HK-2 (cell line): ENCODE results near the gene ZNF28.
A peak's percentile ranks its signal among the peaks of the same experiment; 100 is the strongest.
"Not testable (repeated sequence)": the region's sequence is repeated elsewhere in the genome, so short reads cannot be mapped to it uniquely, and the experiment has no call there.

Experiments used
- DNase-seq: peaks from one replicate; pipeline ENCODE4 v3.0.0-alpha.2; 2018; ENCODE audit not compliant: unreplicated experiment

ZNF28 gene

DNA sequence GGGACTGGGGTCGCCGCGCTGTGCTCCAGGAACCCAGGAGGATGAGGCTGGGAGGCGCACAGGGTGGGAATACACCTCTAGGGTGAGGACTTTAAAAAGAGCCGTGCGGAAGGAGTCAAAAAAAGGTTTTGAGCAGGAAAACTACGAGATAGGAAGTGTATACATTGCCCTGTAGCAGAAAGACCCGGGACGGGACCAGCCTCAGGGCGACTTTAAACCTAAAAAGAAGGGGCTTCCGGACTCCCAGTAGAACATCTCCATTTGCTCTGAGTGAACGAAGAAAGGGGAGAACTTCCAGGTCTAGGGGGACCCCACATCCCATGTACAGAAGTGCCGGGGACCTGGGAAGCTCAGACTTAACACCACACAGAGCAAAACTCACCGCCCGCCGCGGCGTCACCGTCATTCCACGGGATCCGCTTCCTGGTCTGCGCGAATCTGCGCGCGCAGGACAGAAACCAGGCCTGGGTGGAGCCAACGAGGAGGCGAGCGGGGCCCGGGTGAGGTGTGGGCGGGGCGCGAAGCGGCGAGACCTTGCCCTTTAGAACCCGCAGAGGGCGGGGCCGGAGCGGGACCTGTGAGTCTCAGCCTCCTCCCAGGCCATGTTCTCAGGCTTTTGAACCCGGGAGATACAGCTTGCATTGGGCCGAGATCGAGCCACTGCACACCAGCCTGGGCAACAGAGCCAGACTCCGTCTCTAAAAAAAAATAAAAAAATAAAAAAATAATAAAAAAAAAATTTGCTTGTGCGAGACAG, at the start of gene ZNF28:
Gene ZNF28, minus strand, starts transcription at position 430 of the 757 bp plus-strand sequence. CDS start 3,675 bp downstream, outside the sequence.
- DNase-seq: peak; percentile 47

DNA sequence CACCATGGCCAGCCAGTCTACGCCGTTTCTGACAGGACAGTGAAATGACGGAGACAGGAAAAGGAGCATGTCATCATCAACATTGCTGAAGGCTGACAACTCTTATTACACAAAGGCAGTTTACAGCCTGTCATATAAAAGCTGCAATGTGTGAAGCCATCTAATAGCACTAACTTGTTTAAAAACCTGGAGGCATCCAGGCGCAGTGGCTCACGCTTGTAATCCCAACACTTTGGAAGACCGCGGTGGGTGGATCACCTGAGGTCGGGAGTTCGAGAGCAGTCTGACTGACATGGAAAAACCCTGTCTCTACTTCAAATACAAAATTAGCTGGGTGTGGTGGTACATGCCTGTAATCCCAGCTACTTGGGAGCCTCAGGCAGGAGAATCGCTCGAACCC, 46.6 kb upstream of the ZNF28 start:
- DNase-seq: not testable (repeated sequence)

DNA sequence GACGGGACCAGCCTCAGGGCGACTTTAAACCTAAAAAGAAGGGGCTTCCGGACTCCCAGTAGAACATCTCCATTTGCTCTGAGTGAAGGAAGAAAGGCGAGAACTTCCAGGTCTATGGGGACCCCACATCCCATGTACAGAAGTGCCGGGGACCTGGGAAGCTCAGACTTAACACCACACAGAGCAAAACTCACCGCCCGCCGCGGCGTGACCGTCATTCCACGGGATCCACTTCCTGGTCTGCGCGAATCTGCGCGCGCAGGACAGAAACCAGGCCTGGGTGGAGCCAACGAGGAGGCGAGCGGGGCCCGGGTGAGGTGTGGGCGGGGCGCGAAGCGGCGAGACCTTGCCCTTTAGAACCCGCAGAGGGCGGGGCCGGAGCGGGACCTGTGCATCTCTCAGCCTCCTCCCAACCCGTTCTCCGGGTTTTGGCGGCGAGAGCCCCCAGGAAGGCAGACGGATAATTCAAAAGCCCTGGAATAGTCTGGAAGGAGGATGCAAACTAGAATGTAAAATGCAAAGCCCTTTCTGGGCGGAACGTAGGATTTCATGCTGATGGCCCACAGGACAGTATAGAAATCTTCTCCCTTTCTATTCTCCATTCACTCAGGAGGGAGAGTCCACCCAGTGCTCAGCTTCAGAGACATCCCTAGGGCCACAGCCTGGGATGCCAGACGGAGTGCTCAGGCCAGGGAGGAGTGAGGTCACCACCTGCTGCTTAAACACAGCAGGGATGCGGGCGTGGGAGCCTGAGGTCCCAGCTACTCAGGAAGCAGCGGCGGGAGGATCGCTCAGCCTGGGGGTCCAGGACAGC, 36.2 kb upstream of the ZNF28 start, which contains the start of gene ZNF468:
Gene ZNF468, minus strand, starts transcription at position 242 of the 814 bp plus-strand sequence. CDS start 3,347 bp downstream, outside the sequence.
- DNase-seq: peak; percentile 75

DNA sequence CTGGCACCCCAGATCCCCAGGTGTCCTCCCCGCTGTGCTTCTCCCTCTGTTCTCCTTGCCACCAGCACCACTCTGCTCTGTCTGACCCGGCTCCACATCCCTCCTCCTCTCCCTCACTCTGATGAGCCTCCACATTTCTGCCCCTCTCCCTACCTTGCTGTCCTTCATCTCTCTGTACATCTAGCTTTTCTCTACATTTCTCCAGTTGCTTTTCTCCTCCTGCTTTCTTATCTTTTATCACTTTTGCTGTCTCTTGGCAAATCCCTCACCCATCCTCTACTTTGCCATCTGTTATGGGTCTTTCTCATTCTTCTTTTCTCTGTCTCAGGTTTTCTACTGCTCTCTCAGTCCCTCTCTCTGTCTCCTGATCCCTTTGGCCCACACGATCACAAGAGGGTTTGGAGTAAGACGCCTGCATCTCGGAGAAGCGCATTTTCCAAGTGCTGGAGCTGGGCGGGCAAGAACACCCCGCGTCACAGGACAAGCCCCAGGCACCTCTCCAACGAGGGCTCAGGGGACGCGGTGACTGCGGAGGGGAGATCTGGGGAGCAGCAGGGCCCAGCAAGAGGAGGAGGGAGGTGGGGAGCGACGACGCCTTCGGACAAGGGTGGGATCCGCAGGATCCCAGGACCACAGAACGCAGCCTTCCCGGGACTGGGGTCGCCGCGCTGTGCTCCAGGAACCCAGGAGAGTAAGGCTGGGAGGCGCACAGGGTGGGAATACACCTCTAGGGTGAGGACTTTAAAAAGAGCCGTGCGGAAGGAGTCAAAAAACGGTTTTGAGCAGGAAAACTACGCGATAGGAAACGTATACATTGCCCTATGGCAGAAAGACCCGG, 35.3 kb upstream of the ZNF28 start:
- peak; percentile 5 for DNase-seq

DNA sequence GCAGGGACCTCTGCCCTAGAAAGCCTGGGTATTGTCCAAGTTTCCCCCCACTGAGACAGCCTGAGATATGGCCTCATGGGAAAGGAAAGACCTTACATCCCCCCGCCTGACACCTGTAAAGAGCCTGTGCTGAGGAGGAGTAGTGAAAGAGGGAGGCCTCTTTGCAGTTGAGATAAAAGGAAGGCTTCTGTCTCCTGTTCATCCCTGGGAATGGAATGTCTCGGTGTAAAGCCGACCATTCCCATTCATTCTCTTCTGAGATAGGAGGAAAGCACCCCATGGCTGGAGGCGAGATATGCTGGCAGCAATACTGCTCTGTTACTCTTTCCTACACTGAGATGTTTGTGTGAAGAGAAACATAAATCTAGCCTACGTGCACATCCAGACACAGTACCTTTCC, 25.9 kb upstream of the ZNF28 start:
- not testable (repeated sequence) for DNase-seq

DNA sequence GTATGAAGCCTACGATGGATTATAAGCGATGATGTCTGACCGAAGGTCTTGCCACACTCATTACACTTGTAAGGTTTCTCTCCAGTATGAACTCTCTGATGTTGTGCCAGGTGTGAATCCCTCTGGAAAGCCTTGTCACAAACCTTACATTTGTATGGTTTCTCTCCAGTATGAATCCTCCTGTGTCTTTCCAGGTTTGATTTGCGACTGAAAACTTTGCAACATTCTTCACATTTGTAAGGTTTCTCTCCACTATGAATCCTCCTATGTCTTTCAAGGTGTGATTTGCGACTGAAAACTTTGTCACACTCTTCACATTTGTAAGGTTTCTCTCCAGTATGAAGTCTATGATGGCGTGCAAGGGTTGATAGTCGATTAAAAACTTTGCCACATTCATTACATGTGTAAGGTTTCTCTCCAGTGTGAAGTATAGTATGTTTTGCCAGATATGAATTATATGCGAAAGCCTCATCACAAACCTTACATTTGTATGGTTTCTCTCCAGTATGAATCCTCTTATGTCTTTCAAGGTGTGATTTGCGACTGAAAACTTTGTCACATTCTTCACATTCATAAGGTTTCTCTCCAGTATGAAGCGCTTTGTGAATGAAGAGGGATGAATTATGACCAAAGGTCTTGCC, 19.5 kb upstream of the ZNF28 start:
- DNase-seq: not testable (repeated sequence)

DNA sequence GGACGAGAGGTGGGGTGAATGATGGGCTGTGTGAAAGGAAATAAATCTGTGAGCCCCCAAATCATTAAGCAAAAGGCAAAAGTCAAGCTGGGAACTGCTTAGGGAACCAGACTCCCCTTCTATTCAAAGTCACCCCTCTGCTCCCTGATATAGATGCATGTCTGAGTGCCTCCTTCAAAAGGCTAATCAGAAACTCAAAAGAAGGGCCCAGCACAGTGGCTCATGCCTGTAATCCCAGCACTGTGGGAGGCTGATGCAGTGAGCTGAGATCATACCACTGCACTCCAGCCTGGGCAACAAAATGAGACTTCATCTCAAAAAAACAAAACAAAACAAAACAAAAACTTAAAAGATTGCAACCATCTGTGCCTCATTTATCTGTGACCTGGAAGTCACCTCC, 12.9 kb upstream of the ZNF28 start:
- not testable (repeated sequence) for DNase-seq

DNA sequence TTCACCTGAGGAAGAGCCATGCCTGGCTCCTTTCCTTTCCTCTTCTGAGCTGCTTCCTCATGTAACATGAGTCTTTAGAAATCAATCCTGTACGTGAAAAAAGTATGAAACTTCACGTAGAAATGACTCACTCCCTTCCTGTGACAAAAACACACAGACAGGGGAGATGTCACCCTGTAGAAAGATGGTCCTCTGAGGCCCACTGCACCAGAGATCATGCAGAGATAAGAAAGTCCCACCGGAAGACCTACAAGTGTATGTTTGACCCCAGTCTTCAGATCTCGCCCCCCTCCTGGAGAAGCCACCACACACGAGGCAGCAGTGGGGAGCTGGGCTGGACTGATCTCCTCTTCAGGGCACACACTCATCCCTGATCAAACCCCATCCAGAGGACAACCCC, 12.1 kb upstream of the ZNF28 start:
- DNase-seq: not testable (repeated sequence)

DNA sequence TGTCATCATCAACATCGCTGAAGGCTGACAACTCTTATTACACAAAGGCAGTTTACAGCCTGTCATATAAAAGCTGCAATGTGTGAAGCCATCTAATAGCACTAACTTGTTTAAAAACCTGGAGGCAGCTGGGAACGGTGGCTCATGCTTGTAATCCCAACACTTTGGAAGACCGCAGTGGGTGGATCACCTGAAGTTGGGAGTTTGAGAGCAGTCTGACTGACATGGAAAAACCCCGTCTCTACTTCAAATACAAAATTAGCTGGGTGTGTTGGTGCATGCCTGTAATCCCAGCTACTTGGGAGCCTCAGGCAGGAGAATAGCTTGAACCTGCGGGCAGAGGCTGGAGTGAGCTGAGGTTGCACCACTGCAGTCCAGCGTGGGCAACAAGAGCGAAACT, 8.4 kb upstream of the ZNF28 start:
- DNase-seq: not testable (repeated sequence)

DNA sequence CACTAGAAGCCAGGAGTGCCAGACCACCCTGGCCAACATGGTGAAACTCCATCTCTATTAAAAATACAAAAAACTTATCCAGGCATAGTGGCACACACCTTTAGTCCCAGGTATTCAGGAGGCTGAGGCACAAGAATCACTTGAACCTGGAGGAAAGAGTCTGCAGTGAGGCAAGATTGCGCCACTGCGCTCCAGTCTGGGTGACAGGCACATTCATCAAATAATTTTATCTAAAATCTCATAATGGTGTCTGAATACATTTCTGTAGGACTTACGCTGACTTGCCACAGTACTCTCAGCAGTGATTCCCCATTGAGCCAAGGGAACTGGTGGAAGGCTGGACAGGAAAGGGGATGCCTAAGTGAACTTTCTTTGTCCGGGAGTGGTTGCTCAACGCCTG, 4.3 kb upstream of the ZNF28 start:
- DNase-seq: no peak

DNA sequence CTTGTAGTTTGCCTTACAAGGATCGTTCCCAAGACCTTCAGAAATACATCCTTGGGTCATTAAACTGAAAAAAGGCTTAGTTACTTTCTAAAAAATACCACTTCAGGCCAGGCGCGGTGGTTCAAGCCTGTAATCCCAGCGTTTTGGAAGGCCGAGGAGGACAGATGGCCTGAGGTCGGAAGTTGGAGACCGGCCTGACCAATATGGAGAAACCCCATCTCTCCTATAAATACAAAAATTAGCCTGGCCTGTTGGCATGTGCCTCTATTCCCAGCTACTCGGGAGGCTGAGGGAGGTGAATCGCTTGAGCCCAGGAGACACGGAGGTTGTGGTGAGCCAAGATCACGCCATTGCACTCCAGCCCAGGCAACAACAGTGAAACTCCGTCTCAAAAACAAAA, 2.2 kb upstream of the ZNF28 start:
- no peak for DNase-seq

DNA sequence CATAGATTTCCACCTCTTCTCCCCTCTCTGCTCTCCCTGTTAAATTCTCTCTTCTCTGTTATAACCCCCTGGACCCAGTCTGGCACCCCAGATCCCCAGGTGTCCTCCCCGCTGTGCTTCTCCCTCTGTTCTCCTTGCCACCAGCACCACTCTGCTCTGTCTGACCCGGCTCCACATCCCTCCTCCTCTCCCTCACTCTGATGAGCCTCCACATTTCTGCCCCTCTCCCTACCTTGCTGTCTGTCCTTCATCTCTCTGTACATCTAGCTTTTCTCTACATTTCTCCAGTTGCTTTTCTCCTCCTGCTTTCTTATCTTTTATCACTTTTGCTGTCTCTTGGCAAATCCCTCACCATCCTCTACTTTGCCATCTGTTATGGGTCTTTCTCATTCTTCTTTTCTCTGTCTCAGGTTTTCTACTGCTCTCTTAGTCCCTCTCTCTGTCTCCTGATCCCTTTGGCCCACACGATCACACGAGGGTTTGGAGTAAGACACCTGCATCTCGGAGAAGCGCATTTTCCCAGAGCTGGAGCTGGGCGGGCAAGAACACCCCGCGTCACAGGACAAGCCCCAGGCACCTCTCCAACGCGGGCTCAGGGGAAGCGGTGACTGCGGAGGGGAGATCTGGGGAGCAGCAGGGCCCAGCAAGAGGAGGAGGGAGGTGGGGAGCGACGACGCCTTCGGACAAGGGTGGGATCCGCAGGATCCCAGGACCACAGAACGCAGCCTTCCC, 795 bp downstream of the ZNF28 start:
- DNase-seq: peak; percentile 25

DNA sequence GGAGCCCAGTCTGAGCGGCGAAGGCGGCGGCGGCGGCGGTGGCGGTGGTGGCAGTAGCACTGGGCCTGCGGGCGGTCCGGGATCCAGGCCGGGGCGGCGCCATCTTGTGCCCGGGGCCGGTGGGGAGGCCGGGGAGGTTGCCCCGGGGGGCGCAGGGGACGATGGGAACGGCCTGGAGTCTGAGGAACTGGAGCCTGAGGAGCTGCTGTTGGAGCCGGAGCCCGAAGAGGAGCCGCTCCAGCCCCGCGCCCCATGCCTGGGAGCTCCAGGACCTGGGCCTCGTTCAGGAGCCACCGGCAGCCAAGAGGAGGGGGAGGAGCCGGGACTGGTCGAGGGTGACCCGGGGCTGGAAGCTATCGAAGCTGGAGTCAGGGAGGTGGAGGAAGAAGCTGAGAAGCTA, 11.6 kb downstream of the ZNF28 start:
- DNase-seq: no peak

DNA sequence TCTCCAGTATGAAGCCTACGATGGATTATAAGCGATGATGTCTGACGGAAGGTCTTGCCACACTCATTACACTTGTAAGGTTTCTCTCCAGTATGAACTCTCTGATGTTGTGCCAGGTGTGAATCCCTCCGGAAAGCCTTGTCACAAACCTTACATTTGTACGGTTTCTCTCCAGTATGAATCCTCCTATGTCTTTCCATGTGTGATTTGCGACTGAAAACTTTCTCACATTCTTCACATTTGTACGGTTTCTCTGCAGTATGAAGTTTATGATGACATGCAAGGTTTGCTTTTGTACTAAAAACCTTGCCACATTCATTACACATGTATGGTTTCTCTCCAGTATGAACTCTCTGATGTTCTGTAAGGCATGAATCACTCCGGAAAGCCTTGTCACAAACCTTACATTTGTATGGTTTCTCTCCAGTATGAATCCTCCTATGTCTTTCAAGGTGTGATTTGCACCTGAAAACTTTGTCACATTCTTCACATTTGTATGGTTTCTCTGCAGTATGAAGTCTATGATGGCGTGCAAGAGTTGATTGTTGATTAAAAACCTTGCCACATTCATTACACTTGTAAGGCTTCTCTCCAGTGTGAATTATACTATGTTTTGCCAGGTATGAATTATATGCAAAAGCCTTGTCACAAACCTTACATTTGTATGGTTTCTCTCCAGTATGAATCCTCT, 21.3 kb downstream of the ZNF28 start:
- not testable (repeated sequence) for DNase-seq

DNA sequence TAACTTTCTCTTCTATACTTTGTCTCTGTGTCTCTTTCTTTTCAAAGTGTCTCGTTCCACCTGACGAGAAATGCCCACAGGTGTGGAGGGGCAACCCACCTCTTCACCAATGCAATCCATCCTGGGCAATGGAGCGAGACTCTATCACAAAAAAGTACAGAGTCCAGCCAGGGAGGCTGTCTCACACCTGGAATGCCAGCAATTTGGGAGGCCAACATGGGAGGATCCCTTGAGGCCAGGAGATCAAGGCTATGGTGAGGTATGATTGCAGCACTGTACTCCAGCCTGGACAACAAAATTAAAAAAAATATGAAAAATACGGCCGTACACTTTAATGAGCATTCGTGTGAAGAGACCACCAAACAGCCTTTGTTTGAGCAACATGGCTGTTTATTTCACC, 32.0 kb downstream of the ZNF28 start:
- no peak for DNase-seq

DNA sequence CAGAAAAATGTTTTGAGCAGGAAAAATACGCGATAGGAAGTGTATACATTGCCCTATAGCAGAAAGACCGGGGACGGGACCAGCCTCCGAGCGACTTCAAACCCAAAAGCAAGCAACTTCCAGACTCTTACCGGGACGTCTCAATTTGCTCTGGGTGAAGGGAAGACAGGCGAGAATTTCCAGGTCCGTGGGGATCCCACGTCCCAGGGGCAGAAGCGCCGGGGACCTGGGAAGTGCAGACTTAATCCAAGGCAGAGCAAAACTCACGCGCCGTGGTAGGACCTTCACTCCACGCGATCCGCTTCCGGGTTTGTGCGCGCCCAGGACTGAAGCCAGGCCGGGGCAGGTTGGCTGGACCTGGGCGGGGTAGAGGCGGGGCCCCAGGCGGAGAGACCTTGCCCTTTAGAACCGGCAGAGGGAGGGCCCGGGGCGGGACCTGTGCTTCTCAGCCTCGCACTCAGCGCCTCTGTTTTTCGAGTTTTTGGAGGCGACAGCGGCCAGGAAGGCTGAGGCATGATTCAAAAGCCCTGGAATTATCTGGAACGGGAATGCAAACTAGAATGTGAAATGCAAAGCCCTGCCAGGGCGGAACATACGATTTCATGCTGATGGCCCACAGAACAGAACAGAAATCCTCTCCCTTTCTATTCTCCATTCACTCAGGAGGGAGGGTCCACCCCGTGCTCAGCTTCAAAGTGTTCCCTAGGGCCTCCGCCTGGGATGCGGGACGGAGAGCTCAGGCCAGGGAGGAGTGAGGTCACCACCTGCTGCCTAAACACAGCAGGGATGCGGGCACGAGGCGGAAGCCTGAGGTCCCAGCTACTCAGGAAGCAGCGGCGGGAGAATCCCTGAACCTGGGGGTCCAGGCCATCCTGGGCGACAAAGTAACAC, 34.7 kb downstream of the ZNF28 start, which contains the start of gene ZNF600:
Gene ZNF600, minus strand, starts transcription at position 328 of the 891 bp plus-strand sequence. CDS start 7,903 bp downstream, outside the sequence.
- DNase-seq: peak; percentile 83

DNA sequence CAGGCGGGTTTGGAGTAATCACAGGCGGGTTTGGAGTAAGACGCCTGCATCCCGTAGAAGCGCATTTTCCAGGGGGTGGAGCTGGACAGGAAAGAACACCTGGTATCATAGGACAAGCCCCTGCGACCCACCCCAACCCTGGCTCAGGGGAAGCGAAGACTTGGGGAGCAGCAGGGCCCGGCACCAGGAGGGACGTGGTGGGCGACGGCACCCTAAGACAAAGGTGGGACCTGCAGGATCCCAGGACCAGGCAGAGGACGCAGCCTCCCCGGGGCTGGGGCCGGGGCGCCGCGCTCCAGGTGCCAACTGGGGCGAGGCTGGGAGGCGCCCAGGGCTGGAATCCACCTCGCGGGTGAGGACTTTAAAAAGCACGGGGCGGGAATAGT, 35.4 kb downstream of the ZNF28 start:
- DNase-seq: no peak

DNA sequence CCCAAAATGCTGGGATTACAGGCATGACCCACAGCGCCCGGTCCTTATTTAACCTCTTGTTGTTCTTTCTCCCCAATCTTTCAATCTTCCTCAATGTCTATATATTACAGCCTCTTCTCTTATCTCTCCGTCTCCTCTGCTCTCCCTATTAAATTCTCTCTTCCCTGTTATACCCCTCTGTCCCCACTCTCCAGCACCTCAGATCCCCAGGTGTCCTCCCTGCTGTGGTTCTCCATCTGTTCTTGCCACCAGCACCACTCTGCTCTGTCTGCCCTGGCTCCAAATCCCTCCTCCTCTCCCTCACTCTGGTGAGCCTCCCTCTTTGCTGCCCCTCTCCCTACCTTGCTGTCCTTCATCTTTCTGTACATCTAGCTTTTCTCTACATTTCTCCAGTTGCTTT, 35.9 kb downstream of the ZNF28 start:
- DNase-seq: no peak

DNA sequence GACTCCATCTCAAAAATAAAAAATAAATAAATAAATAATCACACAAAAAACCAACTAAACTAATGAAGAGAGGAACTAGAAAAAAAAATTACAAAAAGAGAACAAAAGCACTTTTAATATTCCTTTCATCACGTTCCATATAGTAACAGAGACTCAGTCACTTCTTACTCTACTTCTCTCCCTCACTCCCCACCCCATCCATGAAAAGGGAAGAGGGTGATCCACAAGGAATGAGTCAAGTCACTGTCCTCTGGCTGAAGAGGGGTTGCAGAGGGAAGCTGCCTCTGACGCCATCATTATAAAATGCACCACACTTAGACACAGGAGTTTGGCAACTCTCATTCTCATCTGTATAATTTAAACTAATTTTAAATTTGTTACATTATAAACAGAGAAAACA, 38.6 kb downstream of the ZNF28 start:
- DNase-seq: not testable (repeated sequence)
